ENCODE data around the gene PLEKHA6.
"Not testable (repeated sequence)": the region's sequence is repeated elsewhere in the genome, so short reads cannot be mapped to it uniquely, and the experiment has no call there.

Gene PLEKHA6

GRCh38 chr1:204250428-204251030 lies 109.2 kb downstream of the PLEKHA6 start:
- Histone ChIP-seq H3K9me3 (ENCODE audit: control insufficient read depth, insufficient read depth, low read length) (no peaks in the 10 kb centered on the region), H3K27me3 (ENCODE audit: control insufficient read depth, insufficient read depth, low read length) (no peaks in the 10 kb centered on the region), H3K36me3 (ENCODE audit: control insufficient read depth, insufficient read depth, low read length) (no peaks in the 10 kb centered on the region), H3K9ac (ENCODE audit: low read depth, low read length) (no peak overlapping the region), H3K4me3 (ENCODE audit: low read depth, low read length) (no peak overlapping the region), H3K27ac (ENCODE audit: low read depth, low read length) (no peak overlapping the region), H3K4me1 (ENCODE audit: control insufficient read depth, insufficient read depth, low read length) (peaks cover 22% of the 10 kb centered on the region)

DNA sequence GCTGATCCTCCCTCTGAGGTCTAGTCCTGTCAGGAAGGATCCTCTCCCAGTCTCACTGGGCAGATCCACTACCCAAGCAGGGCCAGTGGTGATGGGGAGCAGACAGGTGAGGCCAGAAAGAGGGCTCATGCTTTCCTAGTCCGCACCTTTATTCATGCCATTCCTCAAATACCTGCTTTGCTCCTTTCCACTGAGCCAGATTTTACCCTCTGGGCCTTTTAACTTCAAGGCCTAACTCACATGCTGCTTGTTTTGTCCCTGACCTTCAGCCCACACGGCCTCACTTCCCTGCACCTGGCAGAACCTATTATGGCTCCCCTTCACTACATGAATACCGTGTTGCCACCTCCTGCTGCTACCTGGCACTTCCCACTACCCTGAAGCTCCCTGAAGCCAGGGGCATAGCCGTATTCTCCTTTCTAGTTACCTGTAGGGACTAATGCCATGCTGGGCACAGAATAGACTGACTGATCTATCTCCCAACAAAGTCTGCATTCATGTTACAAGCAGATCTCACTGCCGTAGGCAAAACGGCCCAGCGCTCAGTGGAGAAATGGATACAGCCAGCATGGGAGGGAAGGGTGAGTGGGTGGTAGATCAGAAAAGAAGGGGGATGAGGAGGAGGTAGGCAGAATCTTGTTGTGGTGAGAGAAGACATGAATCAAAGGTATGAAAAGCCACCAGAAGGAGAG lies 109.8 kb downstream of the PLEKHA6 start:
- Histone ChIP-seq H3K36me3 (ENCODE audit: control insufficient read depth, insufficient read depth, low read length) (no peaks in the 10 kb centered on the region), H3K4me3 (ENCODE audit: low read depth, low read length) (no peak overlapping the region), H3K9ac (ENCODE audit: low read depth, low read length) (no peak overlapping the region), H3K9me3 (ENCODE audit: control insufficient read depth, insufficient read depth, low read length) (no peaks in the 10 kb centered on the region), H3K27me3 (ENCODE audit: control insufficient read depth, insufficient read depth, low read length) (no peaks in the 10 kb centered on the region), H3K4me1 (ENCODE audit: control insufficient read depth, insufficient read depth, low read length) (peaks cover 16% of the 10 kb centered on the region), H3K27ac (ENCODE audit: low read depth, low read length) (no peak overlapping the region)

DNA sequence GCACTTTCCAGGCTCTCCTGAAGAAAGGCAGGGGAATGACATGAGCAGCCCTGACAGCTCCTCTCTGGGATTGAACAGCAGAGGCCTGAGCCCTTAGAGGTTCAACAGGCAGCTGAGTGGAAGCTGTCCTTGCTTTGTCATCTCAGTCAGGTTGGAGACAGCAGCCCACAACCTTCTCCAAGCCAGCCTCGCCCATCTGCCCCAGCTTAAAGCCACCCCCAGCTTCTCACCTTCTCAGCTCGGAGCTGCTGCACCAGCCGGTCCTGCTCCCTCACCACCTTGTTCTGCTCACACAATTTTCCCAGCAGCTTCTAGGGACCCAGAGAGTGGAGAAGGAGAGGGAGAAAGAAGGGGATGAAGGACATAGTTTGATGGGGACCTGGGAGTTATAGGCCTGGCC lies 110.8 kb downstream of the PLEKHA6 start:
- H3K27me3 ChIP-seq (ENCODE audit: control insufficient read depth, insufficient read depth, low read length) = no peaks in the 10 kb centered on the region
- H3K27ac ChIP-seq (ENCODE audit: low read depth, low read length) = no peak overlapping the region
- no peak overlapping the region for H3K9ac ChIP-seq (ENCODE audit: low read depth, low read length)
- no peaks in the 10 kb centered on the region for H3K9me3 ChIP-seq (ENCODE audit: control insufficient read depth, insufficient read depth, low read length)
- H3K4me3 ChIP-seq (ENCODE audit: low read depth, low read length) = no peak overlapping the region
- H3K36me3 ChIP-seq (ENCODE audit: control insufficient read depth, insufficient read depth, low read length) = no peaks in the 10 kb centered on the region
- H3K4me1 ChIP-seq (ENCODE audit: control insufficient read depth, insufficient read depth, low read length) = peaks cover 7% of the 10 kb centered on the region

- H3K27me3 ChIP-seq (ENCODE audit: control insufficient read depth, insufficient read depth, low read length) = no peaks in the 10 kb centered on the region
- no peak overlapping the region for H3K4me3 ChIP-seq (ENCODE audit: low read depth, low read length)
- H3K36me3 ChIP-seq (ENCODE audit: control insufficient read depth, insufficient read depth, low read length) = no peaks in the 10 kb centered on the region
- no peak overlapping the region for H3K9ac ChIP-seq (ENCODE audit: low read depth, low read length)
- no peak overlapping the region for H3K27ac ChIP-seq (ENCODE audit: low read depth, low read length)
- no peaks in the 10 kb centered on the region for H3K9me3 ChIP-seq (ENCODE audit: control insufficient read depth, insufficient read depth, low read length)
- peaks cover 4% of the 10 kb centered on the region; the same call in 1 of the 2 replicates for H3K4me1 ChIP-seq (ENCODE audit: control insufficient read depth, insufficient read depth, low read length)
Observed at GRCh38 chr1:204246876-204247275, 112.9 kb downstream of the PLEKHA6 start.

GRCh38 chr1:204242920-204243319 lies 116.8 kb downstream of the PLEKHA6 start:
- Histone ChIP-seq H3K4me3 (ENCODE audit: low read depth, low read length) (no peak overlapping the region), H3K4me1 (ENCODE audit: control insufficient read depth, insufficient read depth, low read length) (no peaks in the 10 kb centered on the region)

DNA sequence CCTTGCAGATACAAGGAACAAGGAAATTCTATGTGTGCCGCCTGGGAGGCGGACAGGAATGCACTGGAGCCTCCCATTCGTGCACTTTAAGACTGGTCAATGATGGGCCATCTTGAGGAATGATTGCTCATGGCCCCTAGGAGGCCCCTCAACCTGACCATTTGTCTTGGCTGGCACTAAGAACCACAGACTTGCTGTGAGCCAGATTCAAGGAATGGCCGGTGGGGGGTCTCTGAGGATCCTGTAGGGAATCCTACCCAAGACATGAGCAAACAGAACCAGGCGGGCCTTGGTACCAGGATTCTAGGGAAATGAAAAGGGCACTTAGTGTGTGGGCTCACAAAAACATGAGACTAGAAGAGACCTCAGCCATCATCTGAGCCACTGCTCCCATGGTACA lies 117.8 kb downstream of the PLEKHA6 start:
- Histone ChIP-seq H3K9me3 (ENCODE audit: control insufficient read depth, insufficient read depth, low read length) (no peaks in the 10 kb centered on the region), H3K27me3 (ENCODE audit: control insufficient read depth, insufficient read depth, low read length) (no peaks in the 10 kb centered on the region), H3K4me1 (ENCODE audit: control insufficient read depth, insufficient read depth, low read length) (no peaks in the 10 kb centered on the region), H3K27ac (ENCODE audit: low read depth, low read length) (no peak overlapping the region), H3K4me3 (ENCODE audit: low read depth, low read length) (no peak overlapping the region), H3K36me3 (ENCODE audit: control insufficient read depth, insufficient read depth, low read length) (no peaks in the 10 kb centered on the region), H3K9ac (ENCODE audit: low read depth, low read length) (no peak overlapping the region)

More at GRCh38 chr1:204242920-204243319, 116.8 kb downstream of the PLEKHA6 start:
- H3K27me3 ChIP-seq (ENCODE audit: control insufficient read depth, insufficient read depth, low read length) = no peaks in the 10 kb centered on the region
- H3K36me3 ChIP-seq (ENCODE audit: control insufficient read depth, insufficient read depth, low read length) = no peaks in the 10 kb centered on the region
- H3K27ac ChIP-seq (ENCODE audit: low read depth, low read length) = no peak overlapping the region
- H3K9me3 ChIP-seq (ENCODE audit: control insufficient read depth, insufficient read depth, low read length) = no peaks in the 10 kb centered on the region
- H3K9ac ChIP-seq (ENCODE audit: low read depth, low read length) = no peak overlapping the region

DNA sequence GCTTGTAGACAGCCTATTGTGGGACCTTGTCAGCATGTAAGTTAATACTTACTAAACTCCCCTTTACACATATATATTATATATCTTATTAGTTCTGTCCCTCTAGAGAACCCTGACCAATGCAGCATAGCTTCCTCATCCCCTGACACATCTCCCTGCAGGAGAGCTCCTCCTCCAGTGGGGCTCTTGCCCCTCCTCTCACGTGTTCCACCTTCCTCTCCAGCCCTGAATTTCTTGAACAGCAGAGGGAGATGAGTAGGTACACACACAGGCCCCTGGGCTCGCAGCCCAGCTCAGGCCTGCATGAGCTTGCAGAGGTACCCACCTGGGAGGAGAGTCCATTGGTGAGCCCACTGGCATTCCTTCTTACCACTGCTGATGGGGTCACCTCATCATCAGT lies 118.7 kb downstream of the PLEKHA6 start:
- Histone ChIP-seq H3K36me3 (ENCODE audit: control insufficient read depth, insufficient read depth, low read length) (no peaks in the 10 kb centered on the region), H3K9me3 (ENCODE audit: control insufficient read depth, insufficient read depth, low read length) (no peaks in the 10 kb centered on the region), H3K4me3 (ENCODE audit: low read depth, low read length) (no peak overlapping the region), H3K27me3 (ENCODE audit: control insufficient read depth, insufficient read depth, low read length) (no peaks in the 10 kb centered on the region), H3K9ac (ENCODE audit: low read depth, low read length) (no peak overlapping the region), H3K4me1 (ENCODE audit: control insufficient read depth, insufficient read depth, low read length) (no peaks in the 10 kb centered on the region), H3K27ac (ENCODE audit: low read depth, low read length) (no peak overlapping the region)

DNA sequence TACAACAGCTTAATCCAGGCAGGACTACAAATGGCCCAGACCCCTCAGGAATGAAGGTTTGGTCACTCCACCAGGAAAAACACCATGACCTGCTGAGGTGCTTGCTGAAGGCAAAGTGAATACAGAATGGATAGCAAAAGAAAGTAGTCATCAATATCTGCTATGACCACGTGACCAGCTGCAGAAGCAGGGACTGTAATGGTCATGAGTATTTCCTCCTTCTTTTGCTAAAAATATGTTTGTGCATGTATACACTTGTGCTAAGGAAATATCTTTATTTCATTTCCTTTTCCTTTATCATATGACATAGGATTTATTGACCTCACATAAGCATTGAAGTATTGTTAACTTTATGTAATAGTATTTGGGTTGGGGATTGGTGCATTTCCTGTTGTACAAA lies 119.5 kb downstream of the PLEKHA6 start:
- H3K4me3 ChIP-seq (ENCODE audit: low read depth, low read length) = no peak overlapping the region
- no peaks in the 10 kb centered on the region for H3K36me3 ChIP-seq (ENCODE audit: control insufficient read depth, insufficient read depth, low read length)
- no peak overlapping the region for H3K9ac ChIP-seq (ENCODE audit: low read depth, low read length)
- H3K27ac ChIP-seq (ENCODE audit: low read depth, low read length) = no peak overlapping the region
- H3K9me3 ChIP-seq (ENCODE audit: control insufficient read depth, insufficient read depth, low read length) = no peaks in the 10 kb centered on the region
- H3K4me1 ChIP-seq (ENCODE audit: control insufficient read depth, insufficient read depth, low read length) = no peaks in the 10 kb centered on the region
- H3K27me3 ChIP-seq (ENCODE audit: control insufficient read depth, insufficient read depth, low read length) = no peaks in the 10 kb centered on the region

DNA sequence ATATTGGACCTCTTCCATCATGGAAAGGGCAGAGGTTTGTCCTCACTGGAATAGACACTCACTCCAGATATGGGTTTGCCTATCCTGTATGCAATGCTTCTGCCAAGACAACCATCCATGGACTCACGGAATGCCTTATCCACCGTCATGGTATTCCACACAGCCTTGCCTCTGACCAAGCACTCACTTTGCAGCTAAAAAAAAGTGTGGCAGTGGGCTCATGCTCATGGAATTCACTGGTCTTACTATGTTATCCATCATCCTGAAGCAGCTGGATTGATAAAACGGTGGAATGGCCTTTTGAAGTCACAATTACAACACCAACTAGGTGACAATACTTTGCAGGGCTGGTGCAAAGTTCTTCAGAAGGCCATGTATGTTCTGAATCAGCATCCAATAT lies 120.3 kb downstream of the PLEKHA6 start:
- H3K27me3 ChIP-seq (ENCODE audit: control insufficient read depth, insufficient read depth, low read length); H3K9ac ChIP-seq (ENCODE audit: low read depth, low read length); H3K27ac ChIP-seq (ENCODE audit: low read depth, low read length); H3K9me3 ChIP-seq (ENCODE audit: control insufficient read depth, insufficient read depth, low read length); H3K36me3 ChIP-seq (ENCODE audit: control insufficient read depth, insufficient read depth, low read length); H3K4me3 ChIP-seq (ENCODE audit: low read depth, low read length); H3K4me1 ChIP-seq (ENCODE audit: control insufficient read depth, insufficient read depth, low read length): not testable (repeated sequence)

DNA sequence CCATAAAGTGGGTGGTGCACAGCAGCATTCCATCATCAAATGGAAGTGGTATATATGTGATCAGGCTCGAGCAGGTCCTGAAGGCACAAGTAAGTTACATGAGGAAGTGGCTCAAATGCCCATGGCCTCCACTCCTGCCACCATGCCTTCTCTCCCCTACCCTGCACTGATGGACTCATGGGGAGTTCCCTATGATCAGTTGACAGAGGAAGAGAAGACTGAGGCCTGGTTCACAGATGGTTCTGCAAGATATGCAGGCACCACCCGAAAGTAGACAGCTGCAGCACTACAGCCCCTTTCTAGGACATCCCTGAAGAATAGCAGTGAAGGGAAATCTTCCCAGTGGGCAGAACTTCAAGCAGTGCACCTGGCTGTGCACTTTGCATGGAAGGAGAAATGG lies 121.2 kb downstream of the PLEKHA6 start:
- not testable (repeated sequence) for H3K9me3 ChIP-seq (ENCODE audit: control insufficient read depth, insufficient read depth, low read length); H3K27me3 ChIP-seq (ENCODE audit: control insufficient read depth, insufficient read depth, low read length)

GRCh38 chr1:204237515-204237914 lies 122.2 kb downstream of the PLEKHA6 start:
- not testable (repeated sequence) for H3K9ac ChIP-seq (ENCODE audit: low read depth, low read length); H3K4me3 ChIP-seq (ENCODE audit: low read depth, low read length); H3K4me1 ChIP-seq (ENCODE audit: control insufficient read depth, insufficient read depth, low read length); H3K36me3 ChIP-seq (ENCODE audit: control insufficient read depth, insufficient read depth, low read length); H3K27ac ChIP-seq (ENCODE audit: low read depth, low read length); H3K27me3 ChIP-seq (ENCODE audit: control insufficient read depth, insufficient read depth, low read length); H3K9me3 ChIP-seq (ENCODE audit: control insufficient read depth, insufficient read depth, low read length)

More for the DNA sequence above, 121.2 kb downstream of the PLEKHA6 start:
- not testable (repeated sequence) for H3K27ac ChIP-seq (ENCODE audit: low read depth, low read length); H3K9ac ChIP-seq (ENCODE audit: low read depth, low read length); H3K36me3 ChIP-seq (ENCODE audit: control insufficient read depth, insufficient read depth, low read length); H3K4me1 ChIP-seq (ENCODE audit: control insufficient read depth, insufficient read depth, low read length); H3K4me3 ChIP-seq (ENCODE audit: low read depth, low read length)
